Activated T-cell treated with anti-CD3 and anti-CD28 coated beads, Interleukin-2, amount 50 U/mL, for 24 hours (primary cell): ENCODE results near the gene MRPL28.
"Not testable (repeated sequence)": the region's sequence is repeated elsewhere in the genome, so short reads cannot be mapped to it uniquely, and the experiment has no call there.

Source experiments
- DNase-seq: peaks from one replicate; pipeline ENCODE4 v3.0.0-alpha.2; 2020
- H3K27ac Mint-ChIP-seq: 2 replicates; pipeline ENCODE4 v1.8.0; 2020; ENCODE audit warnings: mild to moderate bottlenecking, mixed read lengths
- H3K27me3 Mint-ChIP-seq: 2 replicates; pipeline ENCODE4 v1.8.0; 2020; ENCODE audit warnings: mixed read lengths
- H3K36me3 Mint-ChIP-seq: 2 replicates; pipeline ENCODE4 v1.8.0; 2020; ENCODE audit warnings: low read depth, mixed read lengths
- H3K4me1 Mint-ChIP-seq: 2 replicates; pipeline ENCODE4 v1.8.0; 2020; ENCODE audit warnings: low read depth, mixed read lengths
- H3K4me3 Mint-ChIP-seq: 2 replicates; pipeline ENCODE4 v1.8.0; 2020; ENCODE audit warnings: mild to moderate bottlenecking, moderate library complexity, mixed read lengths
- H3K9me3 Mint-ChIP-seq: 2 replicates; pipeline ENCODE4 v1.8.0; 2020; ENCODE audit warnings: mixed read lengths

The MRPL28 gene

GRCh38 chr16:371515-372301 lies 1.4 kb upstream of the MRPL28 start:
- H3K9me3 Mint-ChIP-seq, result no peaks in the 10 kb centered on the region
- H3K36me3 Mint-ChIP-seq, result peaks cover 67% of the 10 kb centered on the region
- H3K27ac Mint-ChIP-seq, result peak overlapping the region; percentile 95
- no peaks in the 10 kb centered on the region for H3K27me3 Mint-ChIP-seq
- peaks cover 17% of the 10 kb centered on the region for H3K4me1 Mint-ChIP-seq
- no peak for DNase-seq
- H3K4me3 Mint-ChIP-seq, result no peak overlapping the region

GRCh38 chr16:370979-371514 lies 709 bp upstream of the MRPL28 start:
- Mint-ChIP-seq H3K36me3 (peaks cover 66% of the 10 kb centered on the region), H3K27me3 (no peaks in the 10 kb centered on the region), H3K4me3 (peak overlapping the region; percentile 83), H3K9me3 (no peaks in the 10 kb centered on the region), H3K27ac (peak overlapping the region; percentile 95), H3K4me1 (peaks cover 17% of the 10 kb centered on the region)
- no peak for DNase-seq

GRCh38 chr16:369866-370436 lies 387 bp downstream of the MRPL28 start:
- Mint-ChIP-seq H3K36me3 (peaks cover 62% of the 10 kb centered on the region), H3K4me1 (peaks cover 17% of the 10 kb centered on the region), H3K27ac (peak overlapping the region; percentile 77), H3K27me3 (no peaks in the 10 kb centered on the region), H3K4me3 (peak overlapping the region; percentile 83), H3K9me3 (no peaks in the 10 kb centered on the region)
- no peak for DNase-seq

- peak overlapping the region; percentile 77 for H3K27ac Mint-ChIP-seq
- peak overlapping the region; percentile 72 for H3K4me3 Mint-ChIP-seq
- H3K36me3 Mint-ChIP-seq, result peaks cover 59% of the 10 kb centered on the region
- H3K27me3 Mint-ChIP-seq, result no peaks in the 10 kb centered on the region
- peaks cover 17% of the 10 kb centered on the region for H3K4me1 Mint-ChIP-seq
- no peak for DNase-seq
- no peaks in the 10 kb centered on the region for H3K9me3 Mint-ChIP-seq
Observed at GRCh38 chr16:369275-369865, 968 bp downstream of the MRPL28 start.

GRCh38 chr16:368388-369158 lies 1.8 kb downstream of the MRPL28 start:
- no peaks in the 10 kb centered on the region for H3K27me3 Mint-ChIP-seq
- H3K36me3 Mint-ChIP-seq, result peaks cover 51% of the 10 kb centered on the region
- no peak for DNase-seq
- peaks cover 17% of the 10 kb centered on the region for H3K4me1 Mint-ChIP-seq
- no peak overlapping the region for H3K27ac Mint-ChIP-seq
- H3K9me3 Mint-ChIP-seq, result no peaks in the 10 kb centered on the region
- no peak overlapping the region for H3K4me3 Mint-ChIP-seq

- H3K4me3 Mint-ChIP-seq, result no peak overlapping the region
- H3K27ac Mint-ChIP-seq, result no peak overlapping the region
- no peaks in the 10 kb centered on the region for H3K9me3 Mint-ChIP-seq
Observed at GRCh38 chr16:367333-367903, 2.9 kb downstream of the MRPL28 start.

GRCh38 chr16:366476-366875 lies 3.9 kb downstream of the MRPL28 start:
- Mint-ChIP-seq H3K9me3 (no peaks in the 10 kb centered on the region), H3K4me3 (no peak overlapping the region), H3K36me3 (peaks cover 34% of the 10 kb centered on the region), H3K27me3 (no peaks in the 10 kb centered on the region), H3K4me1 (peaks cover 19% of the 10 kb centered on the region), H3K27ac (no peak overlapping the region)
- no peak for DNase-seq

More at GRCh38 chr16:367333-367903, 2.9 kb downstream of the MRPL28 start:
- H3K36me3 Mint-ChIP-seq, result peaks cover 42% of the 10 kb centered on the region
- DNase-seq, result no peak
- H3K27me3 Mint-ChIP-seq, result no peaks in the 10 kb centered on the region
- H3K4me1 Mint-ChIP-seq, result peaks cover 17% of the 10 kb centered on the region

- Mint-ChIP-seq H3K27me3 (no peaks in the 10 kb centered on the region), H3K4me3 (no peak overlapping the region), H3K36me3 (peaks cover 31% of the 10 kb centered on the region), H3K9me3 (no peaks in the 10 kb centered on the region), H3K4me1 (peaks cover 10% of the 10 kb centered on the region), H3K27ac (no peak overlapping the region)
- DNase-seq, result no peak
Observed at GRCh38 chr16:364595-365491, 5.5 kb downstream of the MRPL28 start.

- no peaks in the 10 kb centered on the region for H3K27me3 Mint-ChIP-seq
- H3K9me3 Mint-ChIP-seq, result no peaks in the 10 kb centered on the region
- no peak overlapping the region for H3K4me3 Mint-ChIP-seq
- no peak for DNase-seq
- peak overlapping the region; percentile 26 for H3K27ac Mint-ChIP-seq
- H3K36me3 Mint-ChIP-seq, result peaks cover 22% of the 10 kb centered on the region
- H3K4me1 Mint-ChIP-seq, result peaks cover 4% of the 10 kb centered on the region
Observed at GRCh38 chr16:363766-364490, 6.4 kb downstream of the MRPL28 start.

- Mint-ChIP-seq H3K27me3 (no peaks in the 10 kb centered on the region), H3K36me3 (peaks cover 16% of the 10 kb centered on the region), H3K9me3 (no peaks in the 10 kb centered on the region), H3K27ac (peak overlapping the region; percentile 26), H3K4me1 (peaks cover 4% of the 10 kb centered on the region), H3K4me3 (no peak overlapping the region)
- DNase-seq, result no peak
Observed at GRCh38 chr16:363110-363765, 7.1 kb downstream of the MRPL28 start.

- DNase-seq, H3K27ac Mint-ChIP-seq, H3K4me3 Mint-ChIP-seq, H3K27me3 Mint-ChIP-seq, H3K9me3 Mint-ChIP-seq, H3K4me1 Mint-ChIP-seq: not testable (repeated sequence)
- peaks cover 12% of the 10 kb centered on the region for H3K36me3 Mint-ChIP-seq
Observed at GRCh38 chr16:362702-362999, 7.7 kb downstream of the MRPL28 start.

GRCh38 chr16:361872-362701 lies 8.3 kb downstream of the MRPL28 start:
- no peaks in the 10 kb centered on the region for H3K27me3 Mint-ChIP-seq
- H3K4me3 Mint-ChIP-seq, result peak overlapping the region; percentile 45
- no peaks in the 10 kb centered on the region for H3K9me3 Mint-ChIP-seq
- peaks cover 6% of the 10 kb centered on the region for H3K36me3 Mint-ChIP-seq
- peak; percentile 83 for DNase-seq
- peaks cover 4% of the 10 kb centered on the region for H3K4me1 Mint-ChIP-seq
- H3K27ac Mint-ChIP-seq, result peak overlapping the region; percentile 47
